NCI-H1436 (cell line): ENCODE results near the gene RABL3.
"Not testable (repeated sequence)": the region's sequence is repeated elsewhere in the genome, so short reads cannot be mapped to it uniquely, and the experiment has no call there.

Source experiments
- DNase-seq: peaks from one replicate; lab custom pipeline; 2025; lab: John Stamatoyannopoulos, UW

Gene RABL3

DNA sequence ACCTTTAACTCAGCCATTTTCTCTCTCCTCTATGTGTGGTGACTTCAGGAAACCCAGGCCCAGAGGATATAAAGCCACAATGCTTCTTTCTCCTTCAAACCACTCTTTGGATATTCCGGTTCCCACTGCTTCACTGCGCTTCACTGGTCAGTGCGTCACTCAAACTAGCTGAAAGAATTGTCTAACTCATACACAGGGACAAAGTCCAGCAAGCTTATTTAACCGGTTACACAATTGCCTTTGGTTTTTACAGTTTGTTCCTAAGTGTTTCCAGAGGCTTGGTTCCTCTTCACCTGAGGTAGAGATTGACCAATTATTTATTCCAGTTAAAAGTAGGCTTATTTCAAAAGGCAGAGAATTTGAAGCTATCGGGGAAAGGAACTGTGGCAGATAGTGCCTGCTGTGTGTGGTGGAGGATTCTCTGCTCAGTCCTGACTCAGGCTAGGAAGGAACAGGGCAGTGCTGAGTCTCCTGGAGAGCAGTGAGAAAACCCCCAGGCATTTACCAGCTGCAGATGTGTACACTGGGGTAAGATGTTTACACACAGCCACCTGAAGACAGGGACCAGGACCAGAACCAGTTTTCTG, 60.1 kb downstream of the RABL3 start, which contains the start of gene HGD:
Gene HGD (minus strand): TSS at position 145 of the 587 bp plus-strand sequence. CDS start 128 bp downstream, at position 17.
- no peak for DNase-seq

DNA sequence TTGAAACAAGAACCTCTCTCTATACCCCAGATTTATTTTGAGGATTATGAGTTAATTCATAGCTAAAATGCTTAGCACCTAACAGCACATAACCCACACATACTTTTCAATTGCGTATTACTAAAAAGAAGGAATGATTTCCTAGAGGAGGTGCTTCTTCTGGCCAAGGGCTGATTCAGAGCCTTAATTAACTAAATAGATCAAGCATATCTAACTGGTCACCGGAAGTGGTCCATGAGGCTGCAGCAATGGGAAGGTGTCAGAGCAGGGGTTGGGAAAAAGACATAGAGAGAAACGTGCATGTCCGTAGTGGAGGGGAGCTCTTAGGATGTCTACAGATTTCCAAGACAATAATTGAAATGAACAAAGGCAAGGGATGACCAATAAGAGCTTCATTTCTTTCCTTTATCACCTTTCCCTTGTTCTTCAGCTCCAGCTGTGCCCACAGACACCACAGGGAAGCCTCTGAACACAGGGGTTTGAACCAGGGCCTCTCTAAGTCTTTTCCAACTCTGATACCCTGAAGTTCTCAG, 60.7 kb downstream of the RABL3 start:
- DNase-seq: no peak

DNA sequence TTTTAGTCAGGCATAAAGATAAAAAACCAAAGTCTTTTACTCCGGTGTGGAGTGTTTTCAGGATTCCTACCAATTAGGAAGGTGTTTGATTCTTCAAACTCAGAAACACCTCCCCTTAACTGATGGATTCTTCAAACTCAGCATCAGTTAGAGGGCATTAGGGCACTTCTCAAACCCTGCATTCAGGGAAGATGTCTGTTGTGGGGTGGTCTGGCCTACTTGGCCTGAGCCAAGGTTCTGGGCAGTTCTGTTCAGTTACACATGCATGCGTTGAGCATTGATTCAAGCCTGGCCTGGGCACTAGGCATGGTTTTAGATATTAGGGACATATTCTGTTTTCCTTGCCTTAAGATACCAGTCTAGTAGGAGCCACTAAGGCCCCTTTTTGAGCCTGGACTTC, 61.3 kb downstream of the RABL3 start:
- DNase-seq: no peak

DNA sequence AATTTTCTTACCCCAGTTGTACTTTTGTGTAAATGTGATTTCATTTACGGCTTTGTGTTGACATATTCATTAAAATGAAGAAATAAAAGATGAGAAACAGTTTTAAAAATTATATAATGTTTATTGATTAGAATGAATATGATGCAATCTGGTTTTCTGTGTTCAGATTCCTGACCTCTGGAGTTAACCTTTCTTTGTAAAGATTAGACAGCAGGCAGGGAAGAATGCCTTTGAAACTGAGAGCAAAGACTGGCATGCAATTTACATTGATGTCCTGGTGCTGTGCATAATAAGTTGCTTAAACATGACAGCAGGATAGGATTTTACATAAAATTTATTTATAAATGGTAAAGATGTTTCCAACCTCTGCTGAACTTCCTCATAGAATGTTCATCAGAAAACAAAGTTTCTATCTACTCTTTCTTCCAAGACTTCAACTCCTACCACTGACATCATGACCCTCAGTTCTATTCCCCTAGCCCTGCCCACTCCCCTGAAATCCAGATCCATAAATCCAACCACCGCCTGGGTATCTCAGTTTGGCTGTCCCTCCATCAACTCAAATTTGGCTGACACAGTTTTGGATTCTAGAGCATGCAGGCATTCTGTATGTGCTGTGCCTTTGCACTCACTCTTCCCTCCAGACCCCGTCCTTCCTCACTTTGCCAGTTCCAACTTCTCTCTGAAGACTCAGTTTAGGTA, 62.0 kb downstream of the RABL3 start:
- no peak for DNase-seq

DNA sequence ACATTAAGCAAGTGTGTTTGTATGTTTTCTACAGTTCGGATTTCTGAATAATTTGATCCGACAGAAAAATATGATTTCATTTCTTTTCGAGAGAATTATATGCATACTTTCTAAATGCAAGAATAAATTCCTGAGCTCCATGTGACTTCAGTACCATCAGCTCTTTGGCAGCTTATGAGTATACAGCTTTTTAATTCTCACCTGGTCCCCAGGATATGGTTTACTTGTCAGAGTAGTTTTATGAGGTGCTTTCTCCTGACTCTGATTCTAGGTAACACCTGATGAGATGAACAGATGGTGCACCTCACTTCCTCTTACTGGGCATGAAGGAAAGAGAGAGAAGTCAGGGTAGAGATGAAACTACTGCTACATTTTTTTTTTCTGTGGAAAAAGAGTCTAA, 63.3 kb downstream of the RABL3 start:
- no peak for DNase-seq

DNA sequence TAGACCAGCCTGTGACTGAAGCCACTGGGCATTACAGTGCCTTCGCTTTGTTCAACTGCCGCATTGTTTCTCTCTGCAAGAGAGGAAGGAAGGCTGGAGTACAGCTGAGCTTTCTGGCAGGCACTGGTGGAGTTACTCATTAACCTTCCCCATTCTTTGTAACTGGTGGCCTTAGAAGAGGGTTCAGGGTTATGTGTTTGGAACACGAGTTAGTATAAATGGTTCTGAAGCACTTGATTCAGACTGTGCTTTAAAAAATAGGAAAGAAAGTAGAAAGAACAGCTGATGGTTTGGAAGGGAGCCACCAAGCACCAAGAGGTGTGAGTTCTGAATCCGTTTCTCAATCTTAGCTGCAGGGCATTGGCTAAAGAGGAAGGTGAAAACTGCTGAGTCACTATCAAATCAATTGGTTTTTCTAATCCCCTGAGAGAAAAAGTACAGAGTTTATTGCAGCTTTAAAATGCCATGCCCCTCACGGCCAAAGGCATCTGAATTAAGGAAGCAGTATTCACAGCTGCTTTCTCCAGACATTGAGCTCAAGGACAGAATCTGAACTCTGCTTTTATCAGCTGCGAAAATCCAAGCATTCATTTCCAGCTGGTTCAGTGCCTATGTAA, 63.9 kb downstream of the RABL3 start:
- no peak for DNase-seq

DNA sequence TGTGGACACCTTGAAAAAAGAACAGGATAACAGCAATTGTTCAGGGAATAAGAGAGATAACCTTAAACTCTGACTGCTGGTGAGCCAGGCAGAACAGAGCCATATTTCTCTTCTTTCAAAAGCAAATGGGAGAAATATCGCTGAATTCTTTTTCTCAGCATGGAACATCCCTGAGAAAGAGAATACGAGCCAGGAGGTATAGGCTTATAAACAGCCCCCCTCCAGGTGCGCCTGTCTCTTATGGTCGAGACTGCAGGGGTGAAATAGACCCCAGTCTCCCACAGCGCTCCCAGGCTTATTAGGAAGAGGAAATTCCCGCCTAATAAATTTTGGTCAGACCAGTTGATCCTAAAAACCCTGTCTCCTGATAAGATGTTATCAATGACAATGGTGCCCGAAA, 65.1 kb downstream of the RABL3 start:
- not testable (repeated sequence) for DNase-seq

DNA sequence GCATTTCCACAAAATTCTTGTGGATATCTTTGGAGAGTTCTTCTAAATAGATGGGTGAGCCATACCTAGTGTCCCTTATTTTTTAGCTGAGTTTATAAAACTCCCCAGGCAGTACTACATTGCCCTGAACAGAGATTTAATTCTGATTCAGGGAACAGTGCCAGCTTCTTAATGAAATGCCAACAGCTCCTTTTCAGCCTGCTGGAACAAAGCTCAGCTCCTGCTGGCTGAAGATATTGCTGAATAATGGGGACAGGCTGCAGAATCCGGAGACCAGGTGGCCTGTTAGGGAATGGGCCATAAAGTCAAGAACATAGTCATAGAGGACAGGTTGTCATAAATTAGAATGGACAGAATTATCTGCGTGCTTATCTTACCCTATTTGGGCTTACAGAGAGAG, 69.2 kb downstream of the RABL3 start:
- no peak for DNase-seq

DNA sequence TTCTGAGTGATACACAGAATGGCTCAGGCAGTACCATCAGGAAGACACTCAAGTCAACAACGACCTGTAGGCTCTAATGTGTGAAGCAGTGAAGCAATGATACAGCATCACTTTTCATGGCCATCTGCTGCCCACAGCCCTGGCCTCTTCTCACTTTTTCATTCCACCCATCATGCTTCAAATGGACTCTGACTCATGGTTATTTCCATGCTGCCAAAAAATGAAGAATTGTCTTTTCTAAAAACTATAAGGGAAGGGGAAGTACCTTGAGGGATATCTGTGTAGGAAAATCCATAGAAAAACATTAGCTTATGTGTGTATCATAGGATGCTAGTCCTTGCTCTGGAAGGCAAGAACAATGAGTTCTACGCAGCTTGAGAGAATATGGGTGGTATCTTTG, 71.7 kb downstream of the RABL3 start:
- no peak for DNase-seq

DNA sequence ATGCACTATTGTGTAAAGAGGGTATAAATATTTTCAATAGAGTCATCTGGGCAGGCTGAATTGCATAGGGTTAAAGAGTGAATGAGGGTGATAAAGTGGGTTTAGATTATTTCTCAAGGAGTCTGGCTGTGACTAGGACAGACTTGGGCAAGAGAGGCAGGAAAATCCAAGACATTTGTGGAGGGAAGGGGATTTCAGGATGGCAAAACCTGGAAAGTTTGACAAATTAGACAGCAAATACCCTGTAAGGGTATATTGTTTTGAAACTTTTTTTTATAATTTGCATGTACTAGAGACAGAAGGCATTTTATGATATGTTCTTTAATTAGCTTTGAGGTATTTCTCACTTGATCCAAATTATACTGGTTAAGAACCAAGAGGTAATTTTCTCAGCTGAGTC, 77.4 kb downstream of the RABL3 start:
- DNase-seq: no peak

DNA sequence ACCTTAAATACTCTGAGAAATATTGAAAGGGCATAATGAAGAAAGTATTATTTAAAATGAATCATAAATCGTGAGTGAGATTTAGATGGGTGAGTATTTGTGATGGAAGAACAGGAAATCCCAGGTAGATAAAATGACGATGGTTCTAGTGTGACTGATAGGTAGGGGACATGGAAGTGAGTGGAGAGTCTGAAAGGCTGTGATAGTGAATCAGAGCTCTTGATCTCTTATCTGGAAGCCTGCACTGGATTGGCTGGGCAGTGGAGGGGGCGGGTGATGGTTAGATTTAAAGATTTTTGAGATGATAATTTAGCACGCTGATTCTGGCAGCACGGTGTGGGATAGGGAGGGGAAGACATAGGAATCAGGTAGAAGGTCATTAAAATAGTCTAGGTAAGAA, 80.4 kb downstream of the RABL3 start:
- no peak for DNase-seq

DNA sequence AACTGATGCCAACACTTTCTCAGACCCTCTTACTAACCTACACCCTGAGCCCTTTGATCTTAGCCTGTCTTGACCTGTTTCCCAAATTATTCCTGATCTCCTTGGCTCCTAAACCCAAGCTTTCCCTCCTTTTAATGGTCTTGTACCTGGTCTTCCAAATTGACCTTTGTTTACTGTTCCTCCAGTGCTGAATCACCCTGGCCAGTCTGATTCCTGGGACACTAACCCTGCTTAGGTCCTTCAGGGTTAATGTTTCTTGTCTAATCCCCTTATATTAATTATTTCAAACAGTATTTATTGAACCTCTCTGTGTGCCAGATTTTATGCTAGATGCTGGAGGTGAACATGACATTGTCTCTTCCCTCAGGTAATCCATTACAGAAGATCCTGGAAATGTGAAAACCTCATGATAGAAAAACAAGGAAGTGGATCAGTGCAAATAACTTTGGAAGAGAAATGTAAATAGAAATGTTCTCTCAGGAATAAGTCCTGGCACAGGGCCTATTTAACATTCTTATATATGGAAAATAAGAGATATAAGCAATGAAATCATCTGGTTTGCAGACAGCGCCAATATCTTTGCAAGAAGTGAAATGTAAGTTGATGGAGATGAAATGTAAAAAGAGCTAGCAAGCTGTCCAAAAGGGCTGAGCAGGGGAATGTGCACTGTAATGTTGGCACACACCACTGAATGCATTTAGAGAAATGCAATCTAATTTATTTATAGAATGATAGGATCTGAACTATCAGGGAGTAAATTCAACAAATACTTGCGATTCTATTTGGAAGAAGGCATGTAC, 81.0 kb downstream of the RABL3 start:
- DNase-seq: no peak

DNA sequence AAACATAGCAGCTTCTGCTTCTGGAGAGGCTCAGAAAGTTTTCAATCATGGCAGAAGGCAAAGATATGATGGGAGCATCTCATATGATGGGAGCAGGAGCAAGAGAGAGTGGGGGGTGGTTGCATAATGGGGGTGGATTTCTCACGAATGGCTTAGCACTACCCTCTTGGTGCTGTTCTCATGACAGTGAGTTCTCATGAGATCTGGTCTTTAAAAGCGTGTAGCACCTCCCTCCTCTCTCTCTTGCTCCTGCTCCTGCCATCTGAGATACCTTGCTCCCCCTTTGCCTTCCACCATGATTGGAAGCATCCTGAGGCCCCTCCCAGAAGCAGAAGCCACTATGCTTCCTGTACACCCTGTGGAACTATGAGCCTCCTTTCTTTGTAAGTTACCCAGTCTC, 82.5 kb downstream of the RABL3 start:
- no peak for DNase-seq

DNA sequence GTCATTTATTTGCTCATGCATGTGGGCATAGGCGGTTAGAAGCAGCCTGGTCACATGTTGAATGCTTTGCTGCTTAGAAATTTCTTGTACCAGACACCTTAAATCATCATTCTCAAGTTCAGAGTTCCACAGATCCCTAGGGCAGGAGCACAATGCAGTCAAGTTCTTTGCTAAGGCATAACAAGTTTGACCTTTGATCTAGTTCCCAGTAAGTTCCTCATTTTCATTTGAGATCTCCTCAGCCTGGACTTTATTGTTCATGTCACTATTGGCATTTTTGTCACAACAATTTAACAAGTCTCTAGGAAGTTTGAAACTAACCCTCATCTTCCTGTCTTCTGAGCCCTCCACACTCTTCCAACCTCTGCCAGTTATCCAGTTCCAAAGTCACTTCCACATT, 83.0 kb downstream of the RABL3 start:
- DNase-seq: no peak

DNA sequence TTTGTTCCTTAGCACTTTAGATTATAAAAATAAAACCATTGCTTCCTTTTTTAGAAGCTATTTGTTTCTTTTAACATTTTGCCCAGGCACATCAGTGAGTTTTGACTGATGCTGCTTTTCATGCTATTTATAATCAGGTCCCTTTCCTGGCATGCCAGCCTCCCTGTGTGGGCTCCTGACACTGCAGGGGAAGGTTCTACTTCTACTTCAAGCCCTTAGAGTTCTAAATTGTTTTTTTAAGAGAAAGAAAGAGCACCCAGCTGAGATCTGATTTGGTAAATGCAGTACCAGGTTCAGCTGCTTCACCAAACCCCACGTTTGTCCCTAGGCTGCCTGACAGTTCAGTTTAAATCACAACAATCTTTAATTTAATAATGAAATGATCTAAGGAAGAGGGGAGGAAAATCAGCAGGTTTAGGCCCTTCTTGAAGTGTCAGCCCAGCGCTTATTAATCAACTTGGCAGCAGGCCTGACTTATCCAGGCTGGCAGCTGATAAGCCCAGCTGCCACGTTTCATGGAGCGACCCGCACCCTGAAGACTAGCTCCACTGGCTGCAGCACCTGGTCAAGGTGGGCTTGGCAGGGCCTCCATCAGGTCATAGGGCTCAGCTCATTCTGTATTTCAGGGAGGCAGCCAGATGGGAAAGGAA, 89.3 kb downstream of the RABL3 start:
- no peak for DNase-seq

DNA sequence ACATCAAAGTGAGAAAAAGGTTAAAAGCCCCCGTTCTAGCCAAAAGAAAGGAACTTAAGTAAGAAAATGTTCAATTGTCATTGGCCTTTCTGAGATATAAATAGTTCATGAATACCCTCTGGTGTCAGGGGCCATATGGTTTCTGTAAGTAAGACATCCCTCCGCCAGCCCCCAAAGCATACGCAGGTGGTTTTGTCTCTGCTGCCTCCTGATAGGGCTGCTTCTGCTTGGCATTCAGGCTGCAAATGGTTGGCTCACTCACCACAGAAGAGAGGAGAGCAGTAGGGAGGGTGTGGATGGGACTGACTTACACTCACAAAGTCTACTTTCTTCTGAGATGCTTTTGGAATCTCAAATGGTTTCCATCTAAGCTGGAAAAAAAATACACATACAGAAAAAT, 90.0 kb downstream of the RABL3 start:
- DNase-seq: no peak

DNA sequence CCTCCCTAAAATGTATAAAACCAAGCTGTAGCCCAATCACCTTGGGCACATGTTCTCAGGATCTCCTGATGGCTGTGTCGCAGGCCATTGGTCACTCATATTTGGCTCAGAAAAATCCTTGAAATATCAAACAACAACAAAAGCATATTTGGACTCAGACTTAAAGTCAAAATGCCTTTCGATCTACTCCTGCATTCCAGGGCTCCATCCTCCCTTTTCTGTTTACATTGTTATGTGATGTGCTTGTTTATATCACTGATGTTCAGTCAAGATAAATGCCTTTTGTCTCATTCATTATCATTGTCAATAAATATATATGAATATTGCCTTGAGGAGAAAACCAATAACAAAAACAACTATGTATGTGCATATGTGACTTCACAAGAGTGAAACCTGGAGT, 92.0 kb downstream of the RABL3 start:
- no peak for DNase-seq

DNA sequence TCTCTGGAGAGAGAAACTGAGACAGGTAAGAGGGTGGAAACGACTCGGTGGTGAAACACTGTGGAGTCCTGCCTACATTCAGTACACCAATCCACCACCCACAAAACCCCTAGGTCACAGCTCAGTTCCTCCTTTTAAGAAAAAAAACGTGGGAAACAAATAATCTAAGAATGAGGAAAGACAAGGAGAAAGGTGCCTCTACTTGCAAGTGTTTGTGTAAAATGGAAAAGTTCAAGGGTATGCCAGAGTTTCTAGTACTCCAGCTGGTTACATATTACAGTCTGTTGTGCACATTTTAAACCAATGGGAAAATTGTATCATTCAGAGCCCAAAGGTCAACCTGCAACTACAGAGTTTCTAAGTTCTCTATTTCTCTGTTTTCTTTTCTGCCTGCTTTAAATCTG, 92.5 kb downstream of the RABL3 start:
- DNase-seq: no peak

DNA sequence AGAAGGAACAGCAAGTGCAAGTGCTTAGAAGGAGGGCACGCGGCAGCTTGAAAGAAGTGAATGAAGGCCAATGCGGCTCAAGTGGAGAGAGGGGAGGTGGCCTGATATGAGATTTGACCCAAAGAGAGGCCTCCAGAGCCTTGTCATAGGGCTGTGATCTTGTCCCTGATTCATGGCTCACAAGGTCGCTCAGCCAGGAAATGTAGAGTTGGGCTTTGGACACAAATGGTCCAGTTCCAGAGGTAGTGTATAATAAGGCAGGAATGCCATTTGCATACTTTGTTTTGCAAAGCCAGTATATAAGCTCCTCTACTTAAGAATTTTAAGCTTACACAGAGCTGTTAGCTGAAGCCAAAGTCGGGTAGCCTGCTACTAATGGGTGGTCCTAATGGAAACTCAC, 94.0 kb downstream of the RABL3 start:
- DNase-seq: no peak

DNA sequence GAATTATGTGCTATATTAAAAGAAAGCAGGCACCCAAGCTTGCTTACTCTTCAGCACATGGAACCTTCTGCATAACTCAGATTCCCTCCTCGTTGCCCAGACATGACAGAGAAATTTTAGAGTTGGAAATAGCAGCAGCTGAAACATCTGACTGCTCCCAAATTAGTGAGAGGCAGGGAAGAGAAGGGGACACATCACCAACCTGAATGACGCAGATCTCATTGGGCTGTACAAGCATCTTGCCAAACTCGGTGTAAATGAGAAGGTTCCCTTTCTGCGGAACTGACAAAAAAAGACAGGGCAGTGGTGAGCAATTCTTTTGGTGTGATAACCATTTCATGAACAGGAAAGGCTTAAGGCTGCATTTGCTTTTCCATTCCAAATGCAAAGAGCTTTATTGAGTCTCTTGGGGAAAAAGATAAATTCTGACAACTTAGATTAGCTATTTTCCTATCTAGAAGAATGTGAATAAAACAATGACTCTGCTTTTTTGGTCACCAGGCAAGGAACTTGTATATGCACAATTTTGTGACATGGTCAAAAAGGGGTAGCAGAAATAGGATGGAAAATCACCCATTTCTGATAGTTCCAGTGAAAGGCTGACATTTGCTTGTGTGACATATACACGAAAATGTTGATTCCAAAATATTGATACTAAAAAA, 95.4 kb downstream of the RABL3 start:
- DNase-seq: no peak

DNA sequence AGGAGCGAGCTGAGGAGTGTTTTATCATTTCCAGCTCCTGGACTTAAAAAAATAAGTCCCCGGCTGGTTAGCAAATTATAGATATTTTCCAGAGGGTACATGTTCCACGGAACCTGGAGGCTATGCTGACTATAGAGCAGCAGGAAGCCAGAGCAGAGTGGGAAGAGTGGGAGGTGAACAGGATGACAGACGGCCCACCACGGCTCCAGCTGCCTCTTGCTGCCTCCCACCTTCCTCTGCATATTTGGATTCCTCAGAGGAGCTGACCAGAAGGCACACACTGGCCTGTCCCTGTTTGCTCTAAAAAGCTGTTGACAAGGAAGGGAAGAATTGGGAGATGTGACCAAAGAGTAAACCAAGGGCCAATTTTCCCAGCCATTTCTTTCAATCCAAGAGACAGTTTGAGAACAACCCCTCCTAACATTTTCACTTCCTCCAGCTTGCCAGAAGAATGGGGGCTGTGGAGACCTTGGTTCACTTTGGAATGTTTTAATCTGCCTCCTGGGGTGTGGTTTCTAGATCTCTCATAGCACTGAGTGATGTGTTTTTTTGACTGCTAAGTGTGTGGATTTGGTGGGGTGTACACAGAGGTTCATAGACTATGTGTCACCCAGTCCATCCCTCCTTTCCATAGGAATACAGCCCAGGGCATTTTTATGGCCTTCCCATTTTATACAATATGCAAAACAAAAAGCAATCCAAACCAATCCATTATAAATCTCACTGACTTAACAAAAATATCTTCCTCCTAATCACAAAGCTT, 97.1 kb downstream of the RABL3 start:
- DNase-seq: no peak
